Hypothalamus (tissue), 51 donors: ENCODE data around the gene NOL9.
A peak's percentile ranks its signal among the peaks of the same experiment; 100 is the strongest.

Experiments
- DNase-seq, 51 donors: peaks; one replicate each; lab custom pipeline; 2025; lab: John Stamatoyannopoulos, UW

Gene NOL9

DNA sequence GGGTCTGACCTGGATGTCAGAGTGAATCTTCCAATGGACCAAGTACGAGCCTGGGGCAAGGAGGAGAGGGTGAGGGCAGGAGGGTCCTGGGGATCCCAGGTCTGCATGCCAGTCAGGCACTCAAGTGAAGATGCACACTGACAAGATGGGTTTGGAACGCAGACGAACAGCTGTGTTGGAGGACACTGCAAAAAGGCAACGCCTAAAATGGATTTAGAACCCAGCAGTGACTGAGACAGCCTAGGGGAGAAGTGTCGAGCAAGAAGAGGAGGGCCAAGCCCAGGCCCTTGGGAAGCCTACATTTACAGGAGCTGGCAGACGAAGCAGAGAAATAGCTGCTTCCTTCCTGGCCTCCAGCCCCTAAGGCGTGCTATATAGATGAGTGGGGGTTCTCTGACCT, 25.8 kb downstream of the NOL9 start:
- DNase-seq = no peak

DNA sequence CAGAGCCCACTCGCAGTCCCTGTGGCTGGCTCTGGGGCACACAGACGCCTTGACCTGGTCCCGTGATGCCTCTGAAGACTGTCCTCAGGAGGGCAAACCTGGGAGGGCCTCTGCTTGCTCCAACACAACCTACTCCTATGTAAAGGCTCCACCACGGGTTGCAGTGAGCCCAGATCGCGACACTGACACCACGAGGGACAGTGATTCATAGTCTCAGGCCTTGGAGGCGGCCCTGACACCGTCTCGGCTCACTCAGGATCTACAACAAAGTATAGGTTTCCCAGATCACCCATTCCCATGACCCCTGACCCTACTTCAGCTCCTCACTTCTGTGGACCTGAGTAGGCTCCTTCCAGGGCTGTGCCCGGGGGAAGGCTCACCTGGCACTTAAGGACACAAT, 28.0 kb downstream of the NOL9 start:
- no peak for DNase-seq

- peak in 1 of 51 donors; percentile 15 for DNase-seq
Observed at GRCh38 chr1:6523566-6523965, 30.7 kb downstream of the NOL9 start.

GRCh38 chr1:6521536-6521935, 32.8 kb downstream of the NOL9 start:
- DNase-seq = no peak

DNA sequence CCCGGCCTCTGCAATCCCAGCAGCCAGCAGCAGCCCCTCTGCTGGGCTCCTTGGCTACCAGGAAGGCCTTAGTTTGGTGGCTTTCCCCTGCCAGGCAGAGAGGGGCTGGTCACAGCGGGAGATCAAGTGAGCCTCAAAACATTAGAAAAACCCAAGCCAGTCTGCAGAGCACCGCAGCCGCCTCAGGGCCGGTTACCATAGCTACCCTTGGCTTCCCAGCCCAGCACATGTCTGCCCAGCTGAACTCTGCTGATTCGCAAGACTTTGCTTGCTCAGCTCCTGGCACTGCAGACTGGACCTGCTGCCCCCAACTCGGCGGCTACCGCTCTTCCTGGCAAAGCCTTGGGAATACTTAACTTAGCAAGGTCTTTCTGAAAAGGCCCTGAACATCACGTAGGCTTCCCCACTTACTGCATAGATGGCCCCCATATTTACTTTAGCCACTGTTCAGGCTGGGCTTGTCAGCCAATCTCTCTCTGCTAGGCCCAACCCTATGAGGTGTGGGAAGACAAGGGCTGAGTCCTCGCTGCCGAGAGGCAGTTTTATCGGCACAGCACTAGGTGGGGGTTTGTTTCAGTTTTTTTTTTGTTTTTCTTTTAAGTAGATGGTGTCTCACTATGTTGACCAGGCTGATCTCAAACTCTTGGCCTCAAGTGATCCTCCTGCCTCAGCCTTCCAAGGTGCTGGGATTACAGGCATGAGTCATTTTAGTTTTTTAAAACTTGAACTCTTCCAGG, 34.2 kb downstream of the NOL9 start:
- peak in 35 of 51 donors; percentile 23 to 81 (median 56) for DNase-seq

DNA sequence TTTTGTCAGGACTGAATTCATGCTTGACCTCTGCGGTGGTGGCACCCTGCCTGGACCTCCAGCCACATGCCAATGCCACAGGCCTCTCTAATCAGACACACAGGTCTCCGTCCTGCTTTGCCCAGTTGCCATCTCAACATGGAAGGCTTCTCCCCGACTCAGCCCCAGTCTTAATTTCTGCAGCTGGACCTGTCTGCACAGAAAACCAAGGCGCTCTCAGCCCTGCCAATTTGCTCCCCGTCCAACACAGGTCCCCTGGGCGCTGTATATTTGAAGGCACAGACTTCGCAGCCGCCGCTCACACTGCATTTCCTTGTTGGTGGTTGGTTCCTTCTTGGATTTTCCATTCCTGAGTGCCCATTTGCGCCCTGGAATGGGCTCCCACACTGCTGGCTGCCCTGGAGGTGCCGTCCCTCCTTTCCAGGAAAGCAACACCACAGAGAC, 34.8 kb downstream of the NOL9 start:
- no peak for DNase-seq

- no peak for DNase-seq
Observed at GRCh38 chr1:6517435-6517851, 36.9 kb downstream of the NOL9 start.

- DNase-seq = no peak
Observed at GRCh38 chr1:6515771-6516170, 38.5 kb downstream of the NOL9 start.

- DNase-seq = peak in 5 of 51 donors; percentile 14 to 46 (median 37)
Observed at GRCh38 chr1:6513320-6513801, 41.0 kb downstream of the NOL9 start.

- no peak for DNase-seq
Observed at GRCh38 chr1:6512908-6513280, 41.4 kb downstream of the NOL9 start.

DNA sequence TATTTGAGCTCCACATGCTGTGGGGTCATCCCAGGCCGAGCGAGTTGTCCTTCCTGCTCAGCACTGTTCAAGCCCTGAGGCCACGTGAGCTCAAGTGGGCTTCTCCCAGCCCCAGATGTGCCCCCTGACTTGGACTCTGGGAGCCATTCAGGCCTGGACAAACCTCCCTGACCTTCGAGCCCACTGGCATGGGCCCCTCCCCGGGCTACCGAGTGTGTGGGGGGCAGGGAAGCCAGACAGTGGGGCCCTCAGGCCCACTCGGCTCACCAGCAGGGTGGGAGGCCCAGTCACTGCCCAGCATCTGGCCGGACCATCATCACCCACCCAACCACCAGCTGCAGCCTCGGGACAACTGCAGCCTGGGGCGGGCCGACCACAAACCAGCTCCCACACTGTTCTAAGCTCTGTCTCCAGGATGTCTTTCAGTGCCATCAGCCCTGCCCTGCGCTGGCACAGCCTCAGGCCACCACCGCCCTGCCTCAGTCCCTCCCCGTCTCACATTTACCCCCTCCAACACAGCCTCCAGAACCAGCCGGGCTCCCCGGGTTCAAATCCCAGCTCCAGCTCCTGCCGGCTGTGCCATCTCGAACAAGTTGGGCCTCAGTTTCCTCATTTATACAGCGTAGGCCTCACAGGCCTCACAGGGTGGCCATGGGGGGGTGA, 41.9 kb downstream of the NOL9 start:
- no peak for DNase-seq

- DNase-seq = no peak
Observed at GRCh38 chr1:6511561-6512244, 42.6 kb downstream of the NOL9 start.

DNA sequence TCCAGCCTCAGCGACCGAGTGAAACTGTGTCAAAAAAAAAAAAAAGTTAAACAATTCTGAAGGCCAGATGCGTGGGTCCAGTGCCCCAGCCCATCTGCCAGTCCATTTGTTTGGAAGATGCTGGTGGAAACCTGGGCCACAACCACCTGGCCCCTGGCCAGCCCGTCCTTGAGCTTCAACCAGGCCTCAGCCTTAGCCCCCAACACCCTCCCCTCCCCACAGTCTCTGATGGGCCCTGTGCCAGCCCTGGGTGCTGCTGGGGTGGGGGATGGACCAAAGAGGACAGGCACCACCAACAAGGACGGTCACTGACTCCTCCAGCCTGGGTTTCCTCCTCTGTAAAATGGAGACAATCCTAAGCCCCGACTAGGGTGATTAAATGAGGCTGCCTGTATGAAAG, 43.3 kb downstream of the NOL9 start:
- no peak for DNase-seq

DNA sequence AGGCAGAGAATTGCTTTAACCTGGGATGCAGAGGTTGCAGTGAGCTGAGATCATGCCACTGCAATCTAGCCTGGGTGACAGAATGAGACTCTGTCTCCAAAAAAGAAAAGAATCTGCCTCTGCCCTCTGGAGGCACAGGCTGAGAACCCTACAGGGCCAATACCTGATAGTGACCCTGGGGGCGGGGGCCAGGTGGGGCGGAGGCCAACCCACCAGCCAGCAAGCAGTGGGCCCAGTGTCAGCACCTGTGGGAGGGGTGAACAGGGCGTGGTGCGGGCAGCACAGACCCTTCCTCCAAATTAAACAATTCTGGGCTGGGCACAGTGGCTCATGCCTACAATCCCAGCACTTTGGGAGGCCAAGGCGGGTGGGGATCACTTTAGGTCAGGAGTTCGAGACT, 43.8 kb downstream of the NOL9 start:
- no peak for DNase-seq

GRCh38 chr1:6509919-6510291, 44.4 kb downstream of the NOL9 start:
- DNase-seq = peak in 10 of 51 donors; percentile 15 to 54 (median 20)

DNA sequence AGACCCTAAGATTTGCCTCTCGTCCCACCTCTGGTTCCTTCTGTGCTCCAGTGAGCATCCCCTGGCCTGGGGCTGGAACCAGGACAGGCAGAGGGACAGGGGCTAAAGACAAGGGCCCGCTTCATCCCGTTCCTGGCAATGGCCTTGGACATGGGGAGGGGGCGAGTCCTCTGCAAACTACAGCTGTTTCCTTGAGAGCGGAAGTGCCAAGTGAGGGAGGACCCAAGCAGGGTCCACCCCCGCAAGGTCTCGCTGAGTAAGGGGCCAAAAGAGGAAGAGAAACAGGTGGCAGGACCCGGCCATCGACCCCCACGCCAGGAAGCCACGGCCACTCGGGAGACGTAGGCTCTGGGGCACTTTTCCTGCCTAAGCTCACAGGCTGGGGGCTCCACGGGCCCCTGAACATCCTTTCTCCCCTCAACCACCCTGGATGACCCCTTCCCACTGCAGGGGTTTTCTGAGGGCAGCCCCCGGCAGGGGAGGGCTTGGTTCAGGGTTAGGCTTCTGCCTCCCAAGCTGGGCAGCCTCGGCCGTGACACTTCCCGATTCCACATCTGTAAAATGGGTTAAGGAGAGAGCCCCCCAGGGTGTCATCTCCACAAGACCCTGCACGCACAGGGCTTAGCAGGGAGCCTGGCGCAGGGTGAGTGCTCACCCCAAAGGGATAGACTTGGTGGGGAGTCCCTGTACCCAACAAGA, 44.9 kb downstream of the NOL9 start:
- DNase-seq = peak in 4 of 51 donors; percentile 14 to 24 (median 17)

DNA sequence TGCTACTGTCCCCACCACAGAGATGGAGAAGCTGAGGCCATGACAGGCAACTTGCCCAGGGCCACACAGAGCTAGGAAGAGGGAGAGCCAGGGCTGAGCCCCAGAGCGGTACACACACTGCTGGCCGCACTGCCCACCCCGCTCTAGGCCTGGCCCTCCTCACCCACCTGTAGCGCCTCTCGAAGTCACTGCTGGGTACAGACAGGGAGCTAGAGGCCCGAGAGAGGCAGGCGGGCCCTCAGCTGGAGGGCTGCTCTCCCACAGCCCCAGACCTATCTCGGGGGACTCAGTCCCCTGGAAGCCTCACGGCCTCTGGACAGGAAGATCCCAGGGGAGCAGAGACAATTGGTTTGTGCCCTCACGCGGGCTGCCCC, 45.5 kb downstream of the NOL9 start:
- DNase-seq = no peak

- no peak for DNase-seq
Observed at GRCh38 chr1:6508154-6508815, 46.0 kb downstream of the NOL9 start.

GRCh38 chr1:6507461-6507911, 46.8 kb downstream of the NOL9 start:
- DNase-seq = peak in 8 of 51 donors; percentile 21 to 52 (median 36)

DNA sequence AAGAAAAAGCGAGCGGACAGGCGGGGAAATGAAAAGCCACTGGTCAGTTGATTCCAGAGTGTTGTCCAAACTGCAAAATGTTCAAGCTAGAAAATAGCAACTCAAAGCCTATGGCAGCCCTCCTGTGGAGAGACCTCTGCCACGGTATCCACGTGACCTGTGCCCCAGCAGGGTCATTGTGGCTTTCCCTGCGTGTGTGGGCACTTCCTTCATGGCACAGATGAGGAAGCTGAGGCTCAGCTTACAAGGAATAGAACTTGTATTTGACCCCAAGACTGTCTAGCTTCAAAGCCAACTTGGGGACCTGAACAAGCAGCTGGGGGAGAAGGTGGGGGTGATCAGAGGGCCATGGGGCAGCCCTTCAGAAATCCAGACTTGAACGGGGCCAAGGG, 47.3 kb downstream of the NOL9 start:
- DNase-seq = peak in 5 of 51 donors; percentile 20 to 39 (median 24)
